ENCODE results near the gene KBTBD13.

GRCh38 chr15:65087411-65087810 is 10.9 kb downstream of the KBTBD13 start:
- TF ChIP-seq CTCF (IDR thresholded peaks at IDR 0.05) = no peak
- no peak for TF ChIP-seq ZFX (IDR thresholded peaks at IDR 0.05; ENCODE audit: borderline replicate concordance)

Data from 22Rv1 (cell line).